Measurements from ENCODE around the gene PRMT6.
"Not testable (repeated sequence)": the region's sequence is repeated elsewhere in the genome, so short reads cannot be mapped to it uniquely, and the experiment has no call there.

The PRMT6 gene

GRCh38 chr1:107016376-107016978, 40.0 kb upstream of the PRMT6 start:
- no peak for DNase-seq (ENCODE audit: low read depth in 1 of 2, low spot score in 1 of 2)
- no peak overlapping the region for H3K4me3 ChIP-seq (replicated peaks; ENCODE audit: insufficient read depth, low read length)
- TF ChIP-seq SPI1 (IDR thresholded peaks at IDR 0.05; ENCODE audit: borderline replicate concordance, low read depth) (no peak), CTCF (IDR thresholded peaks at IDR 0.05; ENCODE audit: insufficient read depth, low read length) (no peak), REST (IDR thresholded peaks at IDR 0.05; ENCODE audit: insufficient replicate concordance, low read depth) (no peak), POLR2AphosphoS5 (IDR thresholded peaks at IDR 0.05; ENCODE audit: low read depth) (no peak), GABPA (IDR thresholded peaks at IDR 0.05; ENCODE audit: low read depth) (no peak)

GRCh38 chr1:107018445-107018844, 38.0 kb upstream of the PRMT6 start:
- no peak for DNase-seq (ENCODE audit: low read depth in 1 of 2, low spot score in 1 of 2)
- H3K27ac ChIP-seq (replicated peaks): no peak overlapping the region
- no peaks in the 10 kb centered on the region for H3K27me3 ChIP-seq (ENCODE audit: insufficient read depth, poor library complexity, severe bottlenecking)
- H3K4me3 ChIP-seq (replicated peaks; ENCODE audit: insufficient read depth, low read length): no peak overlapping the region
- TF ChIP-seq CTCF (IDR thresholded peaks at IDR 0.05; ENCODE audit: insufficient read depth, low read length) (no peak), GABPA (IDR thresholded peaks at IDR 0.05; ENCODE audit: low read depth) (no peak), POLR2AphosphoS5 (IDR thresholded peaks at IDR 0.05; ENCODE audit: low read depth) (no peak), REST (IDR thresholded peaks at IDR 0.05; ENCODE audit: insufficient replicate concordance, low read depth) (no peak), SPI1 (IDR thresholded peaks at IDR 0.05; ENCODE audit: borderline replicate concordance, low read depth) (no peak)

More at GRCh38 chr1:107016376-107016978, 40.0 kb upstream of the PRMT6 start:
- Histone ChIP-seq H3K27ac (replicated peaks) (no peak overlapping the region), H3K27me3 (ENCODE audit: insufficient read depth, poor library complexity, severe bottlenecking) (no peaks in the 10 kb centered on the region)

GRCh38 chr1:107019166-107019565, 37.3 kb upstream of the PRMT6 start:
- DNase-seq (ENCODE audit: low read depth in 1 of 2, low spot score in 1 of 2): no peak
- no peak overlapping the region for H3K27ac ChIP-seq (replicated peaks)
- no peaks in the 10 kb centered on the region for H3K27me3 ChIP-seq (ENCODE audit: insufficient read depth, poor library complexity, severe bottlenecking)
- no peak for TF ChIP-seq REST (IDR thresholded peaks at IDR 0.05; ENCODE audit: insufficient replicate concordance, low read depth)
- TF ChIP-seq GABPA (IDR thresholded peaks at IDR 0.05; ENCODE audit: low read depth): no peak
- TF ChIP-seq CTCF (IDR thresholded peaks at IDR 0.05; ENCODE audit: insufficient read depth, low read length): no peak
- TF ChIP-seq POLR2AphosphoS5 (IDR thresholded peaks at IDR 0.05; ENCODE audit: low read depth): no peak
- TF ChIP-seq SPI1 (IDR thresholded peaks at IDR 0.05; ENCODE audit: borderline replicate concordance, low read depth): no peak
- no peak overlapping the region for H3K4me3 ChIP-seq (replicated peaks; ENCODE audit: insufficient read depth, low read length)

- not testable (repeated sequence) for H3K4me3 ChIP-seq (replicated peaks; ENCODE audit: insufficient read depth, low read length); H3K27ac ChIP-seq (replicated peaks); H3K27me3 ChIP-seq (ENCODE audit: insufficient read depth, poor library complexity, severe bottlenecking); DNase-seq (ENCODE audit: low read depth in 1 of 2, low spot score in 1 of 2)
Measured at GRCh38 chr1:107038874-107039273, 17.6 kb upstream of the PRMT6 start.

GRCh38 chr1:107044310-107045220, 11.9 kb upstream of the PRMT6 start:
- H3K27me3 ChIP-seq (ENCODE audit: insufficient read depth, poor library complexity, severe bottlenecking); H3K4me3 ChIP-seq (replicated peaks; ENCODE audit: insufficient read depth, low read length); DNase-seq (ENCODE audit: low read depth in 1 of 2, low spot score in 1 of 2); H3K27ac ChIP-seq (replicated peaks): not testable (repeated sequence)

Data from HL-60 (cell line).